Testis (tissue), 2 donors: ENCODE measurements around the gene MAP1LC3B.

ENCODE experiments used
- POLR2A ChIP-seq: fragments of 450-650 bp; IDR thresholded peaks from one replicate; pipeline ENCODE4 v1.6.1; 2017; ENCODE audit warnings: antibody characterized with exemption, mild to moderate bottlenecking, moderate library complexity
- TF ChIP-seq, protein P1 (sequence below), 3 experiments: fragments of 450-650 bp in 2 of 3; fragments of 200-600 bp in 1 of 3; sonication (generic) in 1 of 3; IDR thresholded peaks; one replicate each; pipeline ENCODE4 v1.5.1; 2016 to 2019; ENCODE audit warnings: antibody characterized with exemption in 3 of 3, mild to moderate bottlenecking in 2 of 3, moderate library complexity in 1 of 3

DNA sequence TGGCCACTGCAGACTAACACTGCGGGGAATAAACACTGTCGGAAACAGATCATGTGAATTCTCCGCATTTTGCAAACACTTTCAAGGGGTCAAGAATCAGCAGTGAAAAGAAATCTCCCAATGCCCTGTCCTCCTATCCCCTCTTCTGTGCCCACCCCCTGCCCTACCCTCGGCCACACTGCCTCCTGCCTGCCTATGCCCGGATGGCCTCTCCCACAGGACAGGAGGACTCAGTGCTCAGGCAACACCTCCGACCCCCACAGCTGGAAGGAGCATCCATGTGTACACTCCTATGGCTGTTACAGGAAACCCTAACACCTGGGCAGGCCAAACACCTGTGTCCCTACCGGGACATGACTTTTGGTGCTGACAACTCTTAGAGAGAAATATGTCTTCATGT, 33.0 kb upstream of the MAP1LC3B start:
- TF ChIP-seq POLR2A = no peak
- TF ChIP-seq, protein P1, sequence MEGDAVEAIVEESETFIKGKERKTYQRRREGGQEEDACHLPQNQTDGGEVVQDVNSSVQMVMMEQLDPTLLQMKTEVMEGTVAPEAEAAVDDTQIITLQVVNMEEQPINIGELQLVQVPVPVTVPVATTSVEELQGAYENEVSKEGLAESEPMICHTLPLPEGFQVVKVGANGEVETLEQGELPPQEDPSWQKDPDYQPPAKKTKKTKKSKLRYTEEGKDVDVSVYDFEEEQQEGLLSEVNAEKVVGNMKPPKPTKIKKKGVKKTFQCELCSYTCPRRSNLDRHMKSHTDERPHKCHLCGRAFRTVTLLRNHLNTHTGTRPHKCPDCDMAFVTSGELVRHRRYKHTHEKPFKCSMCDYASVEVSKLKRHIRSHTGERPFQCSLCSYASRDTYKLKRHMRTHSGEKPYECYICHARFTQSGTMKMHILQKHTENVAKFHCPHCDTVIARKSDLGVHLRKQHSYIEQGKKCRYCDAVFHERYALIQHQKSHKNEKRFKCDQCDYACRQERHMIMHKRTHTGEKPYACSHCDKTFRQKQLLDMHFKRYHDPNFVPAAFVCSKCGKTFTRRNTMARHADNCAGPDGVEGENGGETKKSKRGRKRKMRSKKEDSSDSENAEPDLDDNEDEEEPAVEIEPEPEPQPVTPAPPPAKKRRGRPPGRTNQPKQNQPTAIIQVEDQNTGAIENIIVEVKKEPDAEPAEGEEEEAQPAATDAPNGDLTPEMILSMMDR (IDR thresholded peaks at IDR 0.05) = no peak
